MCF 10A (cell line): ENCODE measurements around the gene SEPTIN8. TPM values are rescaled to one million over a fixed set of nuclear protein-coding genes. Genes with fewer than 3 reads are reported as not detected.

ENCODE experiments used
- BruUV-seq: library from RNA; stranded (reverse); fragments of 400-500 nt; replicated peaks from 2 replicates; lab custom pipeline; 2021; lab: Mats Ljungman, UMichigan
- CTCF ChIA-PET: fragments of 300-600 bp; sonication (Branson Sonifier 250); formaldehyde crosslinking; extraction: SDS; loops from one replicate; lab custom pipeline; 2021; ENCODE audit warnings: antibody characterized with exemption, inconsistent platforms; lab: Yijun Ruan, JAX
- POLR2A ChIA-PET: fragments of 300-600, 350-650 bp; sonication (Branson Sonifier 250); formaldehyde crosslinking; extraction: SDS; loops from one replicate; lab custom pipeline; 2020; ENCODE audit warnings: antibody characterized with exemption, inconsistent platforms; lab: Yijun Ruan, JAX
- DNase-seq: peaks from one replicate; pipeline ENCODE4 v3.0.0-alpha.2; 2018; ENCODE audit not compliant: unreplicated experiment
- H3K27ac Mint-ChIP-seq: one replicate; pipeline ENCODE4 v1.8.0; 2022; ENCODE audit warnings: mild to moderate bottlenecking, low read depth, mixed read lengths; ENCODE audit not compliant: unreplicated experiment
- H3K27me3 Mint-ChIP-seq: one replicate; pipeline ENCODE4 v1.8.0; 2022; ENCODE audit warnings: mixed read lengths; ENCODE audit not compliant: insufficient read depth, unreplicated experiment
- H3K36me3 Mint-ChIP-seq: one replicate; pipeline ENCODE4 v1.8.0; 2022; ENCODE audit warnings: mild to moderate bottlenecking, moderate library complexity, mixed read lengths; ENCODE audit not compliant: insufficient read depth, unreplicated experiment
- H3K4me1 Mint-ChIP-seq: one replicate; pipeline ENCODE4 v1.8.0; 2022; ENCODE audit warnings: mixed read lengths; ENCODE audit not compliant: insufficient read depth, unreplicated experiment
- H3K4me3 Mint-ChIP-seq: one replicate; pipeline ENCODE4 v1.8.0; 2022; ENCODE audit warnings: mild to moderate bottlenecking, moderate library complexity, mixed read lengths; ENCODE audit not compliant: unreplicated experiment
- H3K9me3 Mint-ChIP-seq: one replicate; pipeline ENCODE4 v1.8.0; 2022; ENCODE audit warnings: mixed read lengths; ENCODE audit not compliant: unreplicated experiment
- intact Hi-C: fragments of 100-400 bp; cut with micrococcal nuclease; formaldehyde crosslinking; loops from 2 replicates; pipeline ENCODE4 v1.14.1; 2022
- total RNA-seq: library from RNA; stranded (reverse); gene quantifications from 2 replicates; pipeline ENCODE4 v1.2.3, GENCODE V29; 2022
- TF ChIP-seq, protein P1 (sequence below): fragments of 200-600 bp; IDR thresholded peaks from one replicate; pipeline ENCODE4 v1.8.0; 2022; ENCODE audit warnings: antibody characterized with exemption, mild to moderate bottlenecking; ENCODE audit not compliant: unreplicated experiment

The SEPTIN8 gene
- total RNA-seq, 1 experiment from 2014 or later: 34.8 TPM

DNA sequence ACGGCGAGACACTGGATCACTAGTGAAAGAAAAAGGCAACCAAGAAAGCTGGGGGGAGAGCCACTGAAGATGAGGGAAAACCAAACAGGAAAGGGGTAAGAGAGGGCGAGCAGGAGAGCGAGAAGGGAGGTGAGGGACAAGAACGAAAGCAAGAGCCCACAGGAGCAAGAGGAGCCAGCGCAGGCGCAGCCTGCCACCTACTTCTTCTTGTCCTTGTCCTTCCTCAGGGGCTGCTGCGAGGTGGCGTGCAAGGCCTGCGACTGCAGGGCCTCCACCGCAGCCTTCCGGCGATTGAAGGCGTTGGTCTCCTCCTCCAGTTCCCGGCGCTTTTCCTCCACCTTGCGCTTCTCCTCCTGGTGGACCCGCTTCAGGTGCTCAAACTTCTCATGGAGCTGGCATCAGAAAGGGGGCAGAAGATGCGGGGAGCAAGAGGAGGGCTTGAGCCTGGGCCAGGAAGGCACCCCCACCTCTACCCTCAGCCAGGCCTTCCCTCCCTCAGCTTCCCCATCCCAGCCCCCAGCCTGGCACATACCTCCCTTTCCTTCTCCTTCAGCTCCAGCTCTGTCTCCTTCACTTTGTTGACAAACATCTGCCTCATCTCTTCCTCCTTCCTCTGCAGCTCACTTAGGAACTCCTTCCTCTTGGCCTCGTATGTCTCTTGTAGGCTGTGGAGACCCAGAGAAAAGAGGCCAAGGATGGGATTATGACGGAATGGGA lies 16.3 kb downstream of the SEPTIN8 start:
- no TSS peak for BruUV-seq
- POLR2A ChIA-PET: interaction anchor here (1.3 kb wide), 1 partner anchor 15 kb away, joined by 4 read pairs; no protein-coding TSS in a partner anchor
- TF ChIP-seq, protein P1, sequence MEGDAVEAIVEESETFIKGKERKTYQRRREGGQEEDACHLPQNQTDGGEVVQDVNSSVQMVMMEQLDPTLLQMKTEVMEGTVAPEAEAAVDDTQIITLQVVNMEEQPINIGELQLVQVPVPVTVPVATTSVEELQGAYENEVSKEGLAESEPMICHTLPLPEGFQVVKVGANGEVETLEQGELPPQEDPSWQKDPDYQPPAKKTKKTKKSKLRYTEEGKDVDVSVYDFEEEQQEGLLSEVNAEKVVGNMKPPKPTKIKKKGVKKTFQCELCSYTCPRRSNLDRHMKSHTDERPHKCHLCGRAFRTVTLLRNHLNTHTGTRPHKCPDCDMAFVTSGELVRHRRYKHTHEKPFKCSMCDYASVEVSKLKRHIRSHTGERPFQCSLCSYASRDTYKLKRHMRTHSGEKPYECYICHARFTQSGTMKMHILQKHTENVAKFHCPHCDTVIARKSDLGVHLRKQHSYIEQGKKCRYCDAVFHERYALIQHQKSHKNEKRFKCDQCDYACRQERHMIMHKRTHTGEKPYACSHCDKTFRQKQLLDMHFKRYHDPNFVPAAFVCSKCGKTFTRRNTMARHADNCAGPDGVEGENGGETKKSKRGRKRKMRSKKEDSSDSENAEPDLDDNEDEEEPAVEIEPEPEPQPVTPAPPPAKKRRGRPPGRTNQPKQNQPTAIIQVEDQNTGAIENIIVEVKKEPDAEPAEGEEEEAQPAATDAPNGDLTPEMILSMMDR: no peak
- H3K4me1 Mint-ChIP-seq: no peaks in the 10 kb centered on the region
- intact Hi-C loops: no loop called here
- H3K9me3 Mint-ChIP-seq: no peaks in the 10 kb centered on the region
- H3K4me3 Mint-ChIP-seq: no peak overlapping the region
- H3K27ac Mint-ChIP-seq: no peak overlapping the region
- no peak for DNase-seq
- H3K27me3 Mint-ChIP-seq: no peaks in the 10 kb centered on the region
- CTCF ChIA-PET: interaction anchor here (0.5 kb wide), 1 partner anchor 142 kb away, joined by 3 read pairs; no protein-coding TSS in a partner anchor
- peaks cover 16% of the 10 kb centered on the region for H3K36me3 Mint-ChIP-seq

DNA sequence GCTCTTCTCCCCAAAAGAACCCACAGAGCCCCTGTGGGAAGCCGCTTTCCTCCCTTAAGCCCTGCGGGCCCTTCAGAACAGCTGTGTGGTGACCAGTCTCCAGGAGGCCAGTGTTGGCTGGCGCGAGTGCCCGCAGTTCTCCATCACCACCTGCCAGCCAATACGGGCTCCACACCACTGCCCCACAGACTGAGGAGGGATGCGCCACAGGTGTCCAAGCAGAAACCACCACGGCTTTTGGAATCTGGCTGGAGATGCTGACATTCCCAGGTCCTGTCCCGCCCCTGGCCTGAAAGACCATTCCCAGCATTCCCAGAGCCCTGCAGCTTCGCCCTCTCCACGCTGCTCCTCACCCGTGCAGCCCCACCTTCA lies 17.0 kb downstream of the SEPTIN8 start:
- BruUV-seq: no TSS peak
- no peaks in the 10 kb centered on the region for H3K4me1 Mint-ChIP-seq
- POLR2A ChIA-PET: no interaction called here
- no peaks in the 10 kb centered on the region for H3K27me3 Mint-ChIP-seq
- no peak overlapping the region for H3K27ac Mint-ChIP-seq
- CTCF ChIA-PET: interaction anchor here (0.6 kb wide), 1 partner anchor 435 kb away, joined by 3 read pairs; no protein-coding TSS in a partner anchor
- no peaks in the 10 kb centered on the region for H3K9me3 Mint-ChIP-seq
- DNase-seq: no peak
- peaks cover 11% of the 10 kb centered on the region for H3K36me3 Mint-ChIP-seq
- H3K4me3 Mint-ChIP-seq: no peak overlapping the region
- TF ChIP-seq, protein P1: no peak
- intact Hi-C loops: no loop called here

DNA sequence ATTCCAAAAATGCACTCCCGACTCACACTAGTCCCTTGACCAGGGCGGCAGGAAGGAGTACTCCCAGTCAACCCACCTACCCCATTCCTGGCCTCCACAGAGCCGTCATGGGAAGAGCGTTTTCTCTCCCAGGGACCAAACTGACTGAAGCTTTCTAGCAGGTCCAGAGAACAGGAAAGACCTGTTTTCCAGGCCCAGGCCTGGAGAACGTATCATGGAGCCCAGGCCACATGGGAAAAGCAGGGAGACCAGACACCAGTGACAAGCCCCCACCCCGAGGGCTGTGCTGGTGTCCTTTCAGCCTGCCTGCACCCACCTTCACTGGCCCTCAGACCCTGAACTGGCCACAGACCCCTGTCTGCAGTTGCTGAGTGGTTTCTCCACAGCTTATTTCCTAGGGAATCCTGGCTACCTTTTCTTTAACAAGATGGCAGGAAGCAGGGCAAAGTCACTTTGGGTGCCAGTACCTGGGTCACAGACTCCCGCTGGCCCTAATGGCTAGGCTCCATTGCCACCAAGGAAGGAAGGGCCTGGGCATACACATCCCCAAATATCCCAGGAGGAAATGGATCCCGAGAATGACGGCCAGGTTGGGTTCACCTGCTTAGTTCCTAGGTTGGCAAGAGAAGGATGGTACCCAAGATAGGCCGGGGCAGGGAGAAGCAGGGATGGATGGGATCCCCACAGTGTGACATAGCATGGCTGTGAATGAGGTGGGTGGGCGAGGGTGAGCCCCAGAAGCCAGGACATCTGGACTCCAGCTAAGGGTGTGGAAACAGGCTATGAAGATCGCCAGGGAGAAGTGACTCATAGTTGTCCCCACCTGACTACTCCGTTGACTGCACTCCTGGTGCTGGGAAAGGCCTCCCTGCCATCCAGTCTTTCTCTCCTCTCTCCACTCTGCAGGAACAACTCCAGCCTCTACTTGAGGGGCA lies 17.7 kb downstream of the SEPTIN8 start:
- H3K9me3 Mint-ChIP-seq: no peaks in the 10 kb centered on the region
- BruUV-seq: no TSS peak
- DNase-seq: no peak
- TF ChIP-seq, protein P1: no peak
- no peak overlapping the region for H3K27ac Mint-ChIP-seq
- no peak overlapping the region for H3K4me3 Mint-ChIP-seq
- ChIA-PET CTCF (interaction anchor here (0.6 to 0.7 kb wide), 3 partner anchors 60 to 549 kb away, joined by 3 read pairs; no protein-coding TSS in a partner anchor), POLR2A (no interaction called here)
- intact Hi-C loops: no loop called here
- peaks cover 9% of the 10 kb centered on the region for H3K36me3 Mint-ChIP-seq
- no peaks in the 10 kb centered on the region for H3K27me3 Mint-ChIP-seq
- H3K4me1 Mint-ChIP-seq: no peaks in the 10 kb centered on the region

DNA sequence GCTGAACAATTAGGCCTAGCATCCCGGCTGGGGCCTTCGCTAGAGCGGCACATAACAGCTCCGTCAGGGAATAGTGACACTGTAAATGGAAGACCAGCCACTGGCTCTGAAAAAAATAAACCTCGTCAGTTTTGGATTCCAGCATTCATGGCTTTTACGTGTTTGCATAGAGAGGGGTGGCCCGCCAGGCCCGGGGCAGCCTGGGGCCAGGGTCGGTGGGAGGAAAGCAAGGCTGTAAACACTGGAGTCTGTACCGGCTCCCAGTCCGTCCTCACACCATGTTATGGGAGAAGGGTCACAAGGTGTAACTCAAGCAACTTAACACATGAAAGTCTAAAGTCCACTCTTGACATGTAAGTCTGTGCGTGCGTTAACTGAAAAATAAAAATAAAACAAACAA lies 18.6 kb downstream of the SEPTIN8 start:
- TF ChIP-seq, protein P1: no peak
- H3K36me3 Mint-ChIP-seq: peaks cover 9% of the 10 kb centered on the region
- no peak overlapping the region for H3K27ac Mint-ChIP-seq
- no peaks in the 10 kb centered on the region for H3K4me1 Mint-ChIP-seq
- ChIA-PET POLR2A (interaction anchor here (0.6 kb wide), 1 partner anchor 1226 kb away, joined by 4 read pairs; no protein-coding TSS in a partner anchor), CTCF (interaction anchor here (0.7 to 2.1 kb wide), 3 partner anchors 9 to 548 kb away, joined by 3 to 7 read pairs (median 3); no protein-coding TSS in a partner anchor)
- H3K4me3 Mint-ChIP-seq: no peak overlapping the region
- no peak for DNase-seq
- intact Hi-C loops: no loop called here
- no TSS peak for BruUV-seq
- H3K27me3 Mint-ChIP-seq: no peaks in the 10 kb centered on the region
- H3K9me3 Mint-ChIP-seq: no peaks in the 10 kb centered on the region
